KMS-11 (cell line): ENCODE results near the gene RAB31.

Experiments
- H2AFZ ChIP-seq: fragments of 200-600 bp; sonication (generic); 2 replicates; pipeline ENCODE4 v1.6.1; 2016; ENCODE audit warnings: antibody characterized with exemption, mixed run types, low read depth
- H3K27ac ChIP-seq: fragments of 200-600 bp; sonication (generic); 2 replicates; pipeline ENCODE4 v1.6.1; 2016; ENCODE audit warnings: mild to moderate bottlenecking, mixed run types
- H3K27me3 ChIP-seq: fragments of 200-600 bp; sonication (generic); 2 replicates; pipeline ENCODE4 v1.6.1; 2017; ENCODE audit warnings: mild to moderate bottlenecking, low read depth, mixed run types, moderate library complexity; ENCODE audit not compliant: insufficient read depth
- H3K36me3 ChIP-seq: fragments of 200-600 bp; sonication (generic); 2 replicates; pipeline ENCODE4 v1.6.1; 2017; ENCODE audit warnings: mild to moderate bottlenecking, mixed run types; ENCODE audit not compliant: insufficient read depth
- H3K4me1 ChIP-seq: fragments of 200-600 bp; sonication (generic); 2 replicates; pipeline ENCODE4 v1.6.1; 2016; ENCODE audit warnings: mild to moderate bottlenecking, low read depth, mixed run types; ENCODE audit not compliant: poor library complexity, severe bottlenecking
- H3K4me2 ChIP-seq: fragments of 200-600 bp; sonication (generic); 2 replicates; pipeline ENCODE4 v1.7.0; 2016; ENCODE audit warnings: mild to moderate bottlenecking, mixed run types
- H3K4me3 ChIP-seq: fragments of 200-600 bp; sonication (generic); IDR thresholded peaks from 2 replicates; pipeline ENCODE4 v1.6.1; 2017; ENCODE audit warnings: low read depth, low read length, mixed read lengths; ENCODE audit not compliant: insufficient read depth
- H3K79me2 ChIP-seq: fragments of 200-600 bp; sonication (generic); 2 replicates; pipeline ENCODE4 v1.6.1; 2016; ENCODE audit warnings: low read depth, mixed run types; ENCODE audit not compliant: insufficient read depth
- H3K9ac ChIP-seq: fragments of 200-600 bp; sonication (generic); 2 replicates; pipeline ENCODE4 v1.6.1; 2016; ENCODE audit warnings: mild to moderate bottlenecking, mixed run types
- H4K20me1 ChIP-seq: fragments of 200-600 bp; sonication (generic); 2 replicates; pipeline ENCODE4 v1.6.1; 2016; ENCODE audit warnings: mild to moderate bottlenecking, mixed run types; ENCODE audit not compliant: insufficient read depth
- CTCF ChIP-seq: fragments of 200-600 bp; sonication (generic); conservative IDR thresholded peaks from 2 replicates; pipeline ENCODE4 v1.6.1; 2017; ENCODE audit warnings: low read depth, mild to moderate bottlenecking, antibody characterized with exemption, low read length, moderate library complexity, mixed read lengths

The RAB31 gene

DNA sequence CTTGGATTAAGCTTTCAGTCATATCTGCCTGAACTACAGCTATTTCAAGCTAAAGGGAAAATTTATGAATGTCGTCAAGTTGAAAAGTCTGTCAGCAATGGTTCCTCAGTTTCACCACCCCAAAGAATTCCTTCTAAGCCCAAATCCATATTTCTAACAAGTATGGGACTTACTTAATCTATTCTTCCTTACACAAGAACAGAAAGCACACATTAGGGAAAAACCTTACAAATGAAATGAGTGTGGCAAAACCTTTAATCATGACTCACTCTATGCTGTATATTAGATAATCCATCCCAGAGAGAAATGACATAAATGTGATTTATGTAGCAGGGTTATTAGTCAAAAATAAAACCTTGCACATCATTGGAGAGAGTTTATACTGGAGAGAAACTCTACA, 78.9 kb downstream of the RAB31 start:
- peaks cover 23% of the 10 kb centered on the region for H3K4me1 ChIP-seq
- no peaks in the 10 kb centered on the region for H3K79me2 ChIP-seq
- no peaks in the 10 kb centered on the region for H3K27me3 ChIP-seq
- H3K4me3 ChIP-seq, result no peak overlapping the region
- H3K4me2 ChIP-seq, result no peak overlapping the region
- H3K9ac ChIP-seq, result no peak overlapping the region
- H3K27ac ChIP-seq, result no peak overlapping the region
- H4K20me1 ChIP-seq, result no peaks in the 10 kb centered on the region
- no peaks in the 10 kb centered on the region for H3K36me3 ChIP-seq
- no peak for TF ChIP-seq CTCF
- no peak overlapping the region for H2AFZ ChIP-seq

DNA sequence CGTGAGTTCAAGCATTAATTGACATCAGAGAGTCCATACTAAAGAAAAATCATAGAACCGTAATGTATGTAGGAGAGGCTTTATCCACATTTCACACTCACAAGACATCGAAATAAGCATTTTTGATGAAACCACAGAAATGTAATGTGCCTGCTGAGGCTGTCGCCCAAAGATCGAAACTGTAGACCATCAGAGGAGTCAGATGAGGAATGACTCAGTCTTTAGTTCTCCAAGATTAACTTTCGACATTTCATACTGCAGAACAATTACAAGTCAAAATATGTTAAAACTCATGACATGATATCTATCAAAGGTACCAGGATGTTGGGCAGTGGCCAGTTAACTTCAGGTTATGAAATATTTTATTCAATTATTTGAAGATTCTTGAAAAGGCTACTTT, 79.6 kb downstream of the RAB31 start:
- Histone ChIP-seq H3K4me1 (peaks cover 30% of the 10 kb centered on the region), H3K36me3 (no peaks in the 10 kb centered on the region), H3K4me3 (no peak overlapping the region), H4K20me1 (no peaks in the 10 kb centered on the region), H3K9ac (no peak overlapping the region), H3K27ac (no peak overlapping the region), H3K4me2 (no peak overlapping the region), H3K79me2 (no peaks in the 10 kb centered on the region), H2AFZ (no peak overlapping the region), H3K27me3 (no peaks in the 10 kb centered on the region)
- TF ChIP-seq CTCF, result no peak

GRCh38 chr18:9788140-9788539, 80.0 kb downstream of the RAB31 start:
- H3K9ac ChIP-seq, result no peak overlapping the region
- H3K4me3 ChIP-seq, result no peak overlapping the region
- no peak overlapping the region for H2AFZ ChIP-seq
- no peak overlapping the region for H3K4me2 ChIP-seq
- H3K36me3 ChIP-seq, result no peaks in the 10 kb centered on the region
- H3K79me2 ChIP-seq, result no peaks in the 10 kb centered on the region
- peaks cover 34% of the 10 kb centered on the region for H3K4me1 ChIP-seq
- TF ChIP-seq CTCF, result no peak
- no peaks in the 10 kb centered on the region for H3K27me3 ChIP-seq
- no peak overlapping the region for H3K27ac ChIP-seq
- H4K20me1 ChIP-seq, result no peaks in the 10 kb centered on the region

DNA sequence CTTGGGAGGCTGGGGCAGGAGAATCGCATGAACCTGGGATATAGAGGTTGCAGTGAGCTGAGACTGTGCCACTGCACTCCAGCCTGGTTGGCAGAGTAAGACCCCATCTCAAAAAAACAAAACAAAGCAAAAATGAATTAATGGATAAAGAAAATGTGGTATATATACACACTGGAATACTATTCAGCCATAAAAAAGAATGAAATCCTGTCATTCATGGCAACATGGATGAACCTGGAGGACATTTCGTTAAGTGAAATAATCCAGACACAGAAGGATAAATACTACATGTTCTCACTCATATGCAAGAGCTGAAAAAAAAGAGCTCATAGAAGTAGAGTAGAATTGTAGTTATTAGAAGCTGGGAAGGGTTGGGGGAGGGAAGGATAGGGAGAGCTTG, 80.8 kb downstream of the RAB31 start:
- Histone ChIP-seq H3K36me3 (no peaks in the 10 kb centered on the region), H3K4me2 (no peak overlapping the region), H4K20me1 (no peaks in the 10 kb centered on the region), H3K4me3 (no peak overlapping the region), H3K4me1 (peaks cover 36% of the 10 kb centered on the region), H3K79me2 (no peaks in the 10 kb centered on the region), H3K27ac (no peak overlapping the region), H3K27me3 (no peaks in the 10 kb centered on the region), H3K9ac (no peak overlapping the region), H2AFZ (no peak overlapping the region)
- no peak for TF ChIP-seq CTCF

DNA sequence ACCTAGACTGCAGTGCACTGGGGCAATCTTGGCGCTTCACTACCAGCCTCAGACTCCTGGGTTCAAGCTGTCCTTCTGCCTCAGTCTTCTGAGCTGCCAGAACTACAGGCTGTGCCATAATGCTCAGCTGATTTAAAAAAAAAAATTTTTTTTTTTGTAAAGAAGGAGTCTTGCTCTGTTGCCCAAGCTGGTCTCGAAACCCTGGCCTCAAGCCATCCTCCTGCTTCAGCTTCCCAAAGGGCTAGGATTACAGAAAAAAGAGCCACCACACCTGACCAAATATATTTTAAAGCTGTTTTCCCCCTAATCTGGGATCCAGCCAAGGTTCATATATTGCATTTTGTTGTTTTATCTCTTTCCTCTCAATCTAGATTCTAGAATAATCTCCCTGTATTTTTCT, 82.2 kb downstream of the RAB31 start:
- no peak overlapping the region for H3K9ac ChIP-seq
- no peaks in the 10 kb centered on the region for H3K27me3 ChIP-seq
- H3K4me3 ChIP-seq, result no peak overlapping the region
- TF ChIP-seq CTCF, result no peak
- H3K4me1 ChIP-seq, result peaks cover 36% of the 10 kb centered on the region
- H3K27ac ChIP-seq, result no peak overlapping the region
- H3K36me3 ChIP-seq, result no peaks in the 10 kb centered on the region
- H3K4me2 ChIP-seq, result no peak overlapping the region
- H3K79me2 ChIP-seq, result no peaks in the 10 kb centered on the region
- no peaks in the 10 kb centered on the region for H4K20me1 ChIP-seq
- no peak overlapping the region for H2AFZ ChIP-seq
